Mesodermal cell (in vitro differentiated cells): Measurements from ENCODE around the gene LUZP1. TPM values are rescaled to one million over a fixed set of nuclear protein-coding genes. Genes with fewer than 3 reads are reported as not detected.

Experiments used
- H3K27ac ChIP-seq: 2 replicates; pipeline ENCODE4 v1.7.0; 2013; ENCODE audit warnings: mild to moderate bottlenecking, low read depth, low read length, moderate library complexity; ENCODE audit not compliant: severe bottlenecking
- H3K36me3 ChIP-seq: 2 replicates; pipeline ENCODE4 v1.7.1; 2013; ENCODE audit warnings: mild to moderate bottlenecking, low read length, moderate library complexity; ENCODE audit not compliant: control insufficient read depth, insufficient read depth
- H3K4me1 ChIP-seq: one replicate; pipeline ENCODE4 v1.7.1; 2013; ENCODE audit warnings: mild to moderate bottlenecking, low read length; ENCODE audit not compliant: insufficient read depth, control insufficient read depth, poor library complexity, severe bottlenecking
- H3K4me3 ChIP-seq: 2 replicates; pipeline ENCODE4 v1.7.0; 2013; ENCODE audit warnings: low read length, control low read depth, mild to moderate bottlenecking; ENCODE audit not compliant: insufficient read depth, poor library complexity, severe bottlenecking; ENCODE audit errors: extremely low read depth
- H3K9me3 ChIP-seq: 2 replicates; pipeline ENCODE4 v1.7.1; 2013; ENCODE audit warnings: mild to moderate bottlenecking, low read length, moderate library complexity; ENCODE audit not compliant: control insufficient read depth
- WGBS, 2 experiments: methylation state at CpG; one replicate each; pipeline ENCODE4 v1.1.5; 2013; ENCODE audit warnings: missing lambda C conversion rate in 2 of 2; ENCODE audit not compliant: insufficient coverage in 2 of 2; 5-methylcytosine and 5-hydroxymethylcytosine counted together
- polyA plus RNA-seq, 2 experiments: library from polyadenylated mRNA; stranded (reverse); fragments of 50-300 nt; gene quantifications; one replicate each; pipeline ENCODE4 v1.2.3, GENCODE V29; 2013

The LUZP1 gene
- polyA plus RNA-seq (2013, experiment 1 of 2) = 34.6 TPM
- 34.6 TPM for polyA plus RNA-seq (2013, experiment 2 of 2)

DNA sequence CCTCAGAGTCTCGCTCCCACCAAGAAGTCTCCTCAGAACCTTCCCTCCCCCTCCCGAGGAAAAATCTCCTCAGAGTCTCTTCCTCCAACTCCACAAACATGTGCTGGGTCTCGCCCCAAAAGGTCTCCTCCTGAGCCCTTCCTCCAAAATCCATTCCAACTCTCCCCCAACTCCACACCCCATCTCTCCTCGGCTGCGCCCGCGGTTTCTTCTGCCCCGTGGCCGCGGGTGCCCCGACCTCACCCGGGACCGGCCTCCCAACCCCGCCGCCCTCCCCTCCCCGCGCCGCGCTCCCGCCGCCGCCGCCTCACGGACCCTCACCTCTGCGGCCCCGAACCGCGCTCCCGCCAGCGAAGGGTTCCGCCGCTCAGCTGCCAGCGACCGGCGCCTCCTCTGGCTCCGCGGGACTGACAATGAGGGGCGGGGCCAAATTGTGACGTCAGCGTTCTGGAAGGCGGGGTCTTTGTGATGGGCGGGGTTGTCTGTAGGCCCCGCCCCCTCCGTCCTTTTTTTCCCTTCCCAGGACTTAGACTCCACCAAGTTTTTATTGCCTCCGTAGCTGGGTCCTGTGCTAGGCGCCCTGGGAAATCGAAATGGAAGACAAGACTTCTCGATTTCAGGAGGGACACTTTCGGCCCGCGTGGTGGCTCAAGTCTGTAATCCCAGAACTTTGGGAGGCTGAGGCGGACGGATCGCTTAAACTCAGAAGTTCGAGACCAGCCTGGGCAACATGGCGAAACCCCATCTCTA is at the start of gene LUZP1:
Gene LUZP1, minus strand, starts transcription at position 412 of the 750 bp plus-strand sequence.
- peak within 1 kb of the TSS; percentile 82 for H3K4me3 ChIP-seq
- peaks cover 17% of the 10 kb centered on the region for H3K36me3 ChIP-seq
- peak within 1 kb of the TSS; percentile 96 for H3K27ac ChIP-seq
- WGBS, 2 experiments = 13 to 25% methylated on average over 27 to 47 of the region's 56 CpGs
- H3K9me3 ChIP-seq = no peaks in the 10 kb centered on the region
- H3K4me1 ChIP-seq = peaks cover 14% of the 10 kb centered on the region

DNA sequence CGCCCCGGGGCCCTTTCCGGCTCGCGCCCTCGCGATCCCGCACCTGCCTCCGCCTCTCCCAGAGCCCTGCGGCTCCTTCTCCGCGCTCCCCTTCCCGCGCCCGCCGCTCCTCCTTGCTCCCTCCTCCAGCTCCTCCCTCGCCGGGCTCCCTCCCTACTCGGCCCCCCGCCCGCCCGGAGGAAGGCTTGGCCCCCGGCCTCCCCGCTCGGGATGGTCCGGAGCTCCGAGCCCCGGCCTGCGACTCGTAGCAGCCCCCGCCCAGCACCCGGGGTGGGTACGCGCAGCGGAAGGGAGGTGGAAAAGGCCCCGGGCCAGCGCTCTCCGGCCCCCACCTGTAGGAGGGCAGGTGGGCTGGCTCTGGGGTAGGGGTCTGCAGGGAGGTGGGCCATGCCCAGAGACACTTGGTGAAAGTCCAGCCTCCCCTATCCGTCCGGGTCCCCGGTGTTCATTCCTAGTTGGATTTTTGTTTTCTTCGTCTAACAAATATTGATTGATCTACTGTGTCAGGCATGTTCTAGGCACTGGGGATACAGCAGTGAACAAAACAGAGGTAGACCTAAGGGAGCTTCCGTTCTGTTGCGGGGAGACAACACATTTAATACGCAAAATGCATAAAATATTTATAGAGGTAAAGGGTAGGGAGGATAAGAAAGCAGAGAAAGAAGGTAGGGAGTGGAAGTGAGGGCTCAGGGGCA is 48.9 kb upstream of the LUZP1 start, which contains the start of gene HTR1D:
Gene HTR1D, minus strand, starts transcription at position 82 of the 695 bp plus-strand sequence. CDS start 23,283 bp downstream, outside the sequence.
- 2 to 5% methylated on average over 8 to 15 of the region's 45 CpGs for WGBS, 2 experiments
- Histone ChIP-seq H3K4me3 (peak within 1 kb of the TSS; percentile 37), H3K27ac (no peak within 1 kb of the TSS)

DNA sequence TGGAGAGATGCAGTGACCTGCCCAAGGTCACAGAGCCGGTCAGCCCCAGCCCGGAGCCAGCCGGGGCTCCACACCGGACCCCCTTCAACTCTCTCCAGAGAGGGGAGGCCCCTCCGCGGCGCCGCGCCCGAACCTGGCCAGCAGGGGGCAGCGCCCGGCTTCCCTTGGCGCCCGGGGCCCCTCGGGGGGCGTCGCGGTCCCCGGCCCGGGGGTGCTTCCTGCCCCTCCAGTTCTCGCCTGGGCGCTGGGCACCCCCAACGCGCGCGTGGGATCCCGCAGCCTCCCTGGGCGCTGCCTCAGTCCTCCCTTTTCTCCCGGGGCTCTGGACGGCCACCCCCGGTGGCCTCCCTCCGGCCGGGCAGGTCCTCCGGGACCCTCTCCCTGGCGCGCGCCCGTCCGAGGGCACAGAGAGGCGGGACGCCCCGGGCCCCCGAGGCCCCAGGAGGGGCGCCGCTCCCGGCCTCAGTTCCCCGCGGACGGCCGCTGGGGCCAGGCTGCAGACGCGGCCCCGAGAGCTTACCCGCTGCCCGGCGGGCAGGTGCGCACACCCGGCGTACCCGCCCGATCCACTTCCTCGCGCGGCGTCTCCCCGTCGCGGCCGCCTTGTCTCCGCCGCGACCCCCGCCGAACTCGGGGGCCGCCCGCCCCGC is 48.2 kb upstream of the LUZP1 start:
- WGBS, 2 experiments = 0 to 1% methylated on average over 32 to 73 of the region's 78 CpGs
- H3K4me1 ChIP-seq = peaks cover 6% of the 10 kb centered on the region
- H3K27ac ChIP-seq = no peak overlapping the region
- H3K36me3 ChIP-seq = no peaks in the 10 kb centered on the region
- no peaks in the 10 kb centered on the region for H3K9me3 ChIP-seq
- peak overlapping the region; percentile 37 for H3K4me3 ChIP-seq

More for the DNA sequence above, 48.9 kb upstream of the LUZP1 start, which contains the start of gene HTR1D:
- Histone ChIP-seq H3K36me3 (no peaks in the 10 kb centered on the region), H3K9me3 (no peaks in the 10 kb centered on the region), H3K4me1 (peaks cover 6% of the 10 kb centered on the region)

DNA sequence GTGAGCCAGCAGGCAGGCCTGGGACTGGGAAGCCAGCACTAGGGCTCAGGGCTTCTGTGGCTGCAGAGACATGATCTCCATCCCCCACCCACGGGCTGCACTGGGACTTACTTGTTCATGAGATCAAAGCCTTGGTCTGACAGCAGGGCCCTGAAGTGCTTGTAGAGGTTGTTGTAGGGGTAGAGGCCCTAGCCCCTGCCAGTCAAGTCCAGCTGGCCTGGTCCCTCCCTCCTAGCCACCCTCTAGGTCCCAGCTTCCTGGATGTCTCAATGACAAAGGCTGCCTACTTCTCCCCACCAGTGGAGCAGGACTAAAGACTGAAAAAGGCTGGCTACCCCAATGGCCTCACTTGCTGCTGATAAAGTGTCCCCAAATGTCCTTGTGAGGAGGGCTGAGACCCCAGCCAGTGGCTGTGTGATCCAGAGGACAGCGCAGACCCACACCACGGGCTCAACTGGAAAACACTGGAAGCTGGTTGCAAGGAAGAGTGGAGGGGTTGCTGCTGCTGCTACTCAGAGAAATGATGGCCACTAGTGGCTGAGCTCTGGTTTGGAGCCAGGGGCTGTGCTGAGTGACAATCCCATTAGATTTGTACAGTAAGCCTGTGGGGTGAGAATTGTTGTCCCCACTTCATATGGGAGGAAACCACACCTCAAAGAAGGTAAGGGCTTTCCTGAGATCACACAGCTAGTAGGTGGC is 47.2 kb upstream of the LUZP1 start:
- H3K27ac ChIP-seq = no peak overlapping the region
- WGBS, 2 experiments = 54 to 81% methylated on average over 2 of the region's 3 CpGs
- H3K36me3 ChIP-seq = no peaks in the 10 kb centered on the region
- no peaks in the 10 kb centered on the region for H3K9me3 ChIP-seq
- H3K4me3 ChIP-seq = no peak overlapping the region
- H3K4me1 ChIP-seq = peaks cover 6% of the 10 kb centered on the region

DNA sequence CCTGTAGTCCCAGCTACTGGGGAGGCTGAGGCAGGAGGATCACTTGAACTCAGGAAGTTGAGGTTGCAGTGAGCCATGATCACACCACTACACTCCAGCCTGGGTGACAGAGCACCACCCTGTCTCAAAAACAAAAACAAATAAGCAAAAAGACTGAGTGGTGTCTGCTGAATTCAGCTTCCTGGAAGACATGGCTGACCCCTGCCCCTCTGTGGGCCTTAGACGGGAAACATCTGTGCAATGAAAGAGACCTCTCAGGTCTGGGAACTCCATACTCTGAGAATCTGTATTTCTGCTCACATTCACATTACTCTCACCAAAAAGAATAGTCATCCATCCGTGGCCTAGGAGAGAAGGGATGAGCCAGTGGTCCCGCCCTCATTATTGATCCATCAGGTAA is 46.6 kb upstream of the LUZP1 start:
- 82 to 88% methylated on average over 2 of the region's 3 CpGs for WGBS, 2 experiments

DNA sequence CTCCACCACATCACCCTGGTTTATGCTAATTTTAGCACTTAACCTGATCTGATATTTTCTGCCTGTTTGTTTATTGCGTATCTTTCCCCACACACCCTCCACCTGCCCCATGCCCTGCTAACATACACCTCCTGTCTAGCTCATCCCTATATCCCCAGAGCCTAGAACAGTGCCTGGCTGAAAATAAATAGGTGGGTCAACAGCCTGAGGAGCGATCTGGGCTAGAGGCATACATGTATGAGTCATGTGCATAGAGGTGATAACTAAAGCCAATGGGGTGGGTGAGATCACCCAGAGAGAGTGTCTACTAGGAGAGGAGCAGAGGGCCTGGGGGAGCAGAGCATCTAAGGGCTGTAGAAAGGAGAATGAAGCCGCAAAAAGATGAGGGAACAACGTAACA is 46.0 kb upstream of the LUZP1 start:
- Histone ChIP-seq H3K27ac (no peak overlapping the region), H3K36me3 (no peaks in the 10 kb centered on the region), H3K4me1 (peaks cover 6% of the 10 kb centered on the region), H3K4me3 (no peak overlapping the region), H3K9me3 (no peaks in the 10 kb centered on the region)
- 89 to 93% methylated on average over 4 of the region's 4 CpGs for WGBS, 2 experiments

More for the DNA sequence above, 46.6 kb upstream of the LUZP1 start:
- H3K4me1 ChIP-seq = peaks cover 6% of the 10 kb centered on the region
- no peaks in the 10 kb centered on the region for H3K36me3 ChIP-seq
- no peaks in the 10 kb centered on the region for H3K9me3 ChIP-seq
- no peak overlapping the region for H3K27ac ChIP-seq
- H3K4me3 ChIP-seq = no peak overlapping the region

DNA sequence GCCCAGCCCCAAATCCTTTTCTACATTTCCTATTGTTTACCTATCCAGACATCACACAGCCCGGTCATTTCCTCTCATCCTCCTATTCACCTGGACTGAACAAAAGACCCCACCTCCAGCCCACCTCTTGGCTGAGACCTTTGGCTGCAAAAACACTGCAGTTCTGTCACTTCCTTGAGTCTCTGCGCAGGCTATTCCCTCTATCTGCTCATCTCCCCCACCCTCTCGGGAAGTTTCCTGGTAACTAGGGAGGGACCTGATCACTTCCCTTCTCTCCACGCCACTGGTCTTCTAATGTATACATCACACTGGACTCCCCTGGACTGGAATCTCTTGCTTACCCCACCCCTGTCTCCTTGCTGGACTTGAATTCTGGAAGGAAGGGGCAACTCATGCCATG is 43.3 kb upstream of the LUZP1 start:
- Histone ChIP-seq H3K36me3 (no peaks in the 10 kb centered on the region), H3K27ac (no peak overlapping the region), H3K9me3 (no peaks in the 10 kb centered on the region), H3K4me1 (peaks cover 6% of the 10 kb centered on the region), H3K4me3 (no peak overlapping the region)
- 79 to 92% methylated on average over 3 to 4 of the region's 4 CpGs for WGBS, 2 experiments

DNA sequence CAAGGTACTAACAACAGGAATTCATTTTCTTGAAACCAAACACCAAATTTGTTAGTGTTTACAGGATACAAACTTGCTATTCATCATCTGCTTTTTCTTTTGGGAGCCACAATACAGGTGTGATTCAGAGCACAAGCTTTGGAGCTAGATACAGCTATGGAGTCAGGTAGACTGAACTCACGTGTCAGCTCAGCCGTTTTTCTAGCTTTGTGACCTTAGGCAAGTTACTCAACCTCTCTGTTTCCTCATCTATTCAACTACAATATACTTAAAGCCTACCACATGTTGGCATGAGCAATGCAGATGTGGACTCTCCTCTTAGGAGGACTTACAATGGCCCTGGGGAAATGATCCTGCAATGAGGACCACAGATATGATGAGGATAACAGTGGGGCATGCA is 42.3 kb upstream of the LUZP1 start:
- Histone ChIP-seq H3K4me3 (no peak overlapping the region), H3K9me3 (no peaks in the 10 kb centered on the region), H3K4me1 (peaks cover 5% of the 10 kb centered on the region), H3K27ac (no peak overlapping the region), H3K36me3 (no peaks in the 10 kb centered on the region)
- 82% methylated on average over 2 of the region's 2 CpGs; no CpG with 5 or more reads in 1 of the 2 experiments for whole genome bisulfite sequencing, 2 experiments

DNA sequence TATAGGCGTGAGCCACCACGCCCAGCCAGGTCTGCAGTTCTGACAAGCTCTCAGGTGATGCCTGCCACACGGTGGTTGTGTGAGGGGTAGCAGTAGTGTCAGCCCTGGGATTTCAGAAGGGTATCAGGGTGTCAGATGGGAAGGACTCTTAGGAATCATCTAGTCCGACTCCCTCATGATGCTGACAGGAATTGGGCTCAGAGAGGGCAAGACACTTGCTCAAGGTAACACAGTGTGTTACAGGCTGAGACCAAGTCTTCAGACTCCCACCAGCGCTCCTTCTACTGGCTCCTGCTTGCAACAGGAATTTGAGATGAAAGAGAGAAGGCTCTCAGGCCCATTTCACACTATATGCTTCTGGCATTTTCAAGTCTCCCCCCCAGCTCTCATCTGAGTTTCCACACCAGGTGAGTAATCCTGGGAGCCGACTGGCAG is 41.7 kb upstream of the LUZP1 start:
- Histone ChIP-seq H3K36me3 (no peaks in the 10 kb centered on the region), H3K4me3 (no peak overlapping the region), H3K9me3 (no peaks in the 10 kb centered on the region), H3K4me1 (no peaks in the 10 kb centered on the region), H3K27ac (no peak overlapping the region)
- 51 to 78% methylated on average over 5 of the region's 6 CpGs for WGBS, 2 experiments

DNA sequence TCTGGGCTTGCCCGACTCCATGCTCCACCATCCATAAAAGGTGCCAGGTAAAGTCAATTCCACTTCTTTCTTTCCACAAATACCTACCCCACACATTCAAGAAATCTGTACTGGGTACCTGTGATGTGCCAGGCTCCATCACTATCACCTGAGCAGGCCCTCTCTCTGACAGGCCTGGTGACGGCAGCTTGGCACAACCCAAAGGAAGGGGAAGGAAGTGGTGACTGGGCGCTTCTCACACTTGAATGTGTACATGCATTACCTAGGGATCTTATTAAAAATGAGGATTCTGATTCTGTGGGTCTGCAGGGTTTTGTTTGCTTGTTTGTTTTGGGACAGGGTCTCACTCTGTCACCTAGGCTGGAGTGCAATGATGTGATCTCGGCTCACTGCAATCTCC is 41.1 kb upstream of the LUZP1 start:
- Histone ChIP-seq H3K4me1 (no peaks in the 10 kb centered on the region), H3K9me3 (no peaks in the 10 kb centered on the region), H3K4me3 (no peak overlapping the region), H3K36me3 (no peaks in the 10 kb centered on the region), H3K27ac (no peak overlapping the region)
- 90 to 92% methylated on average over 3 of the region's 4 CpGs for WGBS, 2 experiments
